GM15510 (cell line): ENCODE measurements around the gene SFI1.

Source experiments
- POLR2A ChIP-seq: IDR thresholded peaks from 3 replicates; pipeline ENCODE4 v1.6.1; 2011; ENCODE audit warnings: borderline replicate concordance; ENCODE audit not compliant: insufficient read length; ENCODE audit errors: extremely low read depth

The SFI1 gene

GRCh38 chr22:31651664-31652063 is 155.3 kb downstream of the SFI1 start:
- no peak for TF ChIP-seq POLR2A

GRCh38 chr22:31652088-31652487 is 155.8 kb downstream of the SFI1 start:
- no peak for TF ChIP-seq POLR2A

- no peak for TF ChIP-seq POLR2A
These were observed 156.8 kb downstream of the SFI1 start for GRCh38 chr22:31652911-31653684.

- TF ChIP-seq POLR2A = no peak
These were observed 157.6 kb downstream of the SFI1 start for GRCh38 chr22:31653944-31654343.

GRCh38 chr22:31654408-31654807 is 158.1 kb downstream of the SFI1 start:
- no peak for TF ChIP-seq POLR2A

GRCh38 chr22:31659246-31659645 is 162.9 kb downstream of the SFI1 start:
- no peak for TF ChIP-seq POLR2A

- TF ChIP-seq POLR2A = peak; percentile 76
These were observed 165.7 kb downstream of the SFI1 start, which contains the start of gene PISD for GRCh38 chr22:31661851-31662667. Gene PISD, minus strand, starts transcription at chr22:31662215. Its CDS starts 7 bp downstream, at chr22:31662208.

GRCh38 chr22:31662668-31663037 is 166.3 kb downstream of the SFI1 start:
- no peak for TF ChIP-seq POLR2A
